Fibroblast of skin of back (primary cell): Measurements from ENCODE around the gene CRB3.

Source experiments
- DNase-seq: peaks from one replicate; pipeline ENCODE4 v3.0.0-alpha.2; 2013

Gene CRB3

GRCh38 chr19:6433165-6433564, 30.9 kb upstream of the CRB3 start:
- no peak for DNase-seq

GRCh38 chr19:6433663-6434062, 30.4 kb upstream of the CRB3 start, which contains the start of gene SLC25A41:
TSS of gene SLC25A41 (minus strand) at chr19:6433763. CDS start at chr19:6433693, 70 bp downstream.
- DNase-seq = no peak

GRCh38 chr19:6439743-6440142, 24.3 kb upstream of the CRB3 start:
- no peak for DNase-seq

- DNase-seq = no peak
Observed at GRCh38 chr19:6440905-6441304, 23.2 kb upstream of the CRB3 start.

- no peak for DNase-seq
Observed at GRCh38 chr19:6442087-6442688, 21.9 kb upstream of the CRB3 start.

GRCh38 chr19:6443986-6444385, 20.1 kb upstream of the CRB3 start:
- DNase-seq = no peak

- no peak for DNase-seq
Observed at GRCh38 chr19:6446452-6446851, 17.6 kb upstream of the CRB3 start.

GRCh38 chr19:6448045-6448444, 16.0 kb upstream of the CRB3 start:
- DNase-seq = no peak

- no peak for DNase-seq
Observed at GRCh38 chr19:6450166-6450565, 13.9 kb upstream of the CRB3 start.

- DNase-seq = no peak
Observed at GRCh38 chr19:6451583-6452222, 12.4 kb upstream of the CRB3 start.

- DNase-seq = no peak
Observed at GRCh38 chr19:6452223-6452614, 11.9 kb upstream of the CRB3 start.

GRCh38 chr19:6452899-6453298, 11.2 kb upstream of the CRB3 start:
- DNase-seq = no peak

- DNase-seq = no peak
Observed at GRCh38 chr19:6453951-6454565, 10.0 kb upstream of the CRB3 start.

- no peak for DNase-seq
Observed at GRCh38 chr19:6455924-6456323, 8.1 kb upstream of the CRB3 start.

GRCh38 chr19:6457958-6458694, 5.9 kb upstream of the CRB3 start:
- DNase-seq = peak; percentile 16

- no peak for DNase-seq
Observed at GRCh38 chr19:6458695-6459261, 5.3 kb upstream of the CRB3 start.

GRCh38 chr19:6459262-6460098, 4.6 kb upstream of the CRB3 start, which contains the start of gene SLC25A23:
TSS of gene SLC25A23 (minus strand) at chr19:6459792. CDS start at chr19:6459628, 164 bp downstream.
- peak; percentile 75 for DNase-seq

- DNase-seq = peak; percentile 99
Observed at GRCh38 chr19:6460099-6460884, 3.8 kb upstream of the CRB3 start.

- no peak for DNase-seq
Observed at GRCh38 chr19:6465006-6465405, 935 bp downstream of the CRB3 start.

- DNase-seq = no peak
Observed at GRCh38 chr19:6465663-6466062, 1.6 kb downstream of the CRB3 start.
